HepG2 (cell line): Measurements from ENCODE around the gene CCDC124. TPM values are rescaled to one million over a fixed set of nuclear protein-coding genes. Genes with fewer than 3 reads are reported as not detected.

ENCODE experiments used
- AHDC1 ChIP-seq: sonication (generic); formaldehyde crosslinking; IDR thresholded peaks from 2 replicates; pipeline ENCODE4 v1.5.1; 2020; ENCODE audit warnings: mild to moderate bottlenecking, missing genetic modification reagents, borderline replicate concordance
- ARNT2 ChIP-seq: sonication (generic); formaldehyde crosslinking; IDR thresholded peaks from 2 replicates; pipeline ENCODE4 v1.8.0; 2022; ENCODE audit warnings: mild to moderate bottlenecking, low read depth, missing genetic modification reagents, moderate library complexity
- CTCF ChIP-seq: sonication (generic); formaldehyde crosslinking; IDR thresholded peaks from 2 replicates; pipeline ENCODE4 v1.5.0; 2020; ENCODE audit warnings: mild to moderate bottlenecking, missing genetic modification reagents, moderate library complexity
- EED ChIP-seq: sonication (generic); formaldehyde crosslinking; IDR thresholded peaks from 2 replicates; pipeline ENCODE4 v1.5.0; 2020; ENCODE audit warnings: mild to moderate bottlenecking, missing genetic modification reagents
- GLI4 ChIP-seq: sonication (generic); formaldehyde crosslinking; IDR thresholded peaks from 2 replicates; pipeline ENCODE4 v1.5.1; 2020; ENCODE audit warnings: missing genetic modification reagents, mild to moderate bottlenecking, moderate library complexity, borderline replicate concordance
- HDAC1 ChIP-seq: sonication (generic); formaldehyde crosslinking; IDR thresholded peaks from 2 replicates; pipeline ENCODE4 v1.5.1; 2020; ENCODE audit warnings: mild to moderate bottlenecking, missing genetic modification reagents
- HINFP ChIP-seq: sonication (generic); formaldehyde crosslinking; IDR thresholded peaks from 2 replicates; pipeline ENCODE4 v1.4.0; 2020; ENCODE audit warnings: low read depth, mild to moderate bottlenecking, missing genetic modification reagents
- KDM2A ChIP-seq: sonication (generic); formaldehyde crosslinking; IDR thresholded peaks from 2 replicates; pipeline ENCODE4 v1.4.0; 2020; ENCODE audit warnings: low read depth, missing genetic modification reagents, borderline replicate concordance
- MXD1 ChIP-seq: sonication (generic); formaldehyde crosslinking; IDR thresholded peaks from 2 replicates; pipeline ENCODE4 v1.4.0; 2020; ENCODE audit warnings: mild to moderate bottlenecking, missing genetic modification reagents
- NFYC ChIP-seq: IDR thresholded peaks from 2 replicates; pipeline ENCODE4 v1.6.1; 2016; ENCODE audit warnings: missing genetic modification reagents, missing compliant biosample characterization
- RELA ChIP-seq: sonication (generic); formaldehyde crosslinking; IDR thresholded peaks from 2 replicates; pipeline ENCODE4 v1.4.0; 2020; ENCODE audit warnings: missing genetic modification reagents
- RXRB ChIP-seq: IDR thresholded peaks from 2 replicates; pipeline ENCODE4 v1.6.1; 2016; ENCODE audit warnings: borderline replicate concordance, missing genetic modification reagents, missing compliant biosample characterization
- SP140L ChIP-seq: sonication (generic); formaldehyde crosslinking; IDR thresholded peaks from 2 replicates; pipeline ENCODE4 v1.4.0; 2020; ENCODE audit warnings: missing genetic modification reagents, borderline replicate concordance
- SRSF1 ChIP-seq: fragments of 200-400 bp; formaldehyde crosslinking; optimal IDR thresholded peaks from 2 replicates; pipeline ENCODE3; 2017; ENCODE audit warnings: mild to moderate bottlenecking, low read depth, low read length, moderate library complexity
- YY1 ChIP-seq: IDR thresholded peaks from 2 replicates; pipeline ENCODE4 v1.6.1; 2011; ENCODE audit warnings: low read length, low read depth, moderate library complexity, mild to moderate bottlenecking; ENCODE audit not compliant: insufficient read depth, insufficient replicate concordance
- ZNF121 ChIP-seq: sonication (generic); formaldehyde crosslinking; IDR thresholded peaks from 2 replicates; pipeline ENCODE4 v1.5.0; 2020; ENCODE audit warnings: mild to moderate bottlenecking, missing genetic modification reagents
- ZNF382 ChIP-seq: sonication (generic); formaldehyde crosslinking; IDR thresholded peaks from 2 replicates; pipeline ENCODE4 v1.5.0; 2020; ENCODE audit warnings: missing genetic modification reagents, mild to moderate bottlenecking, borderline replicate concordance
- ZNF772 ChIP-seq: sonication (generic); formaldehyde crosslinking; IDR thresholded peaks from 2 replicates; pipeline ENCODE4 v1.5.0; 2020; ENCODE audit warnings: mild to moderate bottlenecking, missing genetic modification reagents
- polyA plus RNA-seq, 8 experiments: library from polyadenylated mRNA; depleted of rRNA in 3 of 8; stranded (reverse) in 7 of 8; unstranded in 1 of 8; fragments of >200 nt; fragmentation: Illumina TruSeq in 4 of 8; extraction: Trizol in 4 of 8; gene quantifications; 2 replicates each; pipeline versions ENCODE4 v1.2.1 to v1.2.3, GENCODE V29; 2011 to 2016; ENCODE audit warnings: low read depth in 4 of 8, missing spikeins in 1 of 8, mixed read lengths in 1 of 8; ENCODE audit not compliant: insufficient read depth in 1 of 8
- total RNA-seq, 5 experiments: library from RNA; depleted of rRNA; stranded (reverse); fragments of >200 nt; fragmentation: Illumina TruSeq; extraction: Trizol; gene quantifications; 2 replicates each; pipeline ENCODE4 v1.2.3, GENCODE V29; 2016; ENCODE audit warnings: low read depth in 1 of 5
- TF ChIP-seq, protein P1 (sequence below): IDR thresholded peaks from 2 replicates; pipeline ENCODE4 v1.6.1; 2016; ENCODE audit warnings: missing genetic modification reagents, missing compliant biosample characterization

CCDC124 gene
- total and polyA plus RNA-seq, 2 of the 13 experiments (the other 11 are each of a cell fraction or from before 2014, with no cell fraction given): 14.9 to 20.3 TPM

GRCh38 chr19:17938092-17938845 lies 5.5 kb downstream of the CCDC124 start (continued):
- no peak for TF ChIP-seq AHDC1 (CRISPR knock-in tag)
- no peak for TF ChIP-seq RELA (CRISPR knock-in tag)
- 0 out of 2 replicates have a peak, but pooled peaks have one; percentile 40 for TF ChIP-seq KDM2A (CRISPR knock-in tag)
- TF ChIP-seq MXD1 (CRISPR knock-in tag): 0 out of 2 replicates have a peak, but pooled peaks have one; percentile 27
- TF ChIP-seq SP140L (CRISPR knock-in tag): no peak
- TF ChIP-seq ARNT2 (CRISPR knock-in tag): no peak
- TF ChIP-seq ZNF382 (CRISPR knock-in tag): no peak
- no peak for TF ChIP-seq EED (CRISPR knock-in tag)
- TF ChIP-seq ZNF121 (CRISPR knock-in tag): peak; percentile 95
- TF ChIP-seq NFYC (CRISPR knock-in tag): no peak
- TF ChIP-seq, protein P1, sequence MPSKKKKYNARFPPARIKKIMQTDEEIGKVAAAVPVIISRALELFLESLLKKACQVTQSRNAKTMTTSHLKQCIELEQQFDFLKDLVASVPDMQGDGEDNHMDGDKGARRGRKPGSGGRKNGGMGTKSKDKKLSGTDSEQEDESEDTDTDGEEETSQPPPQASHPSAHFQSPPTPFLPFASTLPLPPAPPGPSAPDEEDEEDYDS (CRISPR knock-in tag): 0 out of 2 replicates have a peak, but pooled peaks have one; percentile 24
- TF ChIP-seq HDAC1 (CRISPR knock-in tag): peak; percentile 19; the same call in 1 of the 2 replicates
- TF ChIP-seq RXRB (CRISPR knock-in tag): peak; percentile 27; the same call in 1 of the 2 replicates
- no peak for TF ChIP-seq SRSF1
- no peak for TF ChIP-seq HINFP (CRISPR knock-in tag)
- peak; percentile 96 for TF ChIP-seq CTCF (CRISPR knock-in tag)
- TF ChIP-seq YY1: peak; percentile 16
- TF ChIP-seq GLI4: no peak
- TF ChIP-seq ZNF772 (CRISPR knock-in tag): 0 out of 2 replicates have a peak, but pooled peaks have one; percentile 37
